Osteoblast (primary cell): ENCODE measurements around the gene GUCA2A. TPM values are rescaled to one million over a fixed set of nuclear protein-coding genes. Genes with fewer than 3 reads are reported as not detected.

ENCODE experiments used
- DNase-seq: peaks from one replicate; pipeline ENCODE4 v3.0.0; 2011; ENCODE audit warnings: low spot score, mixed read lengths; ENCODE audit not compliant: insufficient read length; ENCODE audit errors: missing footprints
- H2AFZ ChIP-seq: 2 replicates; pipeline ENCODE4 v1.6.0; 2011; ENCODE audit warnings: mild to moderate bottlenecking, low read length
- H3K27ac ChIP-seq: 2 replicates; pipeline ENCODE4 v1.5.1; 2011; ENCODE audit warnings: mild to moderate bottlenecking, low read depth, low read length, moderate library complexity
- H3K27me3 ChIP-seq: 2 replicates; pipeline ENCODE4 v1.6.0; 2012; ENCODE audit warnings: mild to moderate bottlenecking, control low read depth, inconsistent platforms, low read length, moderate library complexity; ENCODE audit not compliant: insufficient read depth
- H3K36me3 ChIP-seq: 2 replicates; pipeline ENCODE4 v1.5.1; 2011; ENCODE audit warnings: mild to moderate bottlenecking, low read length, control low read depth, moderate library complexity; ENCODE audit not compliant: insufficient read depth
- H3K4me1 ChIP-seq: 2 replicates; pipeline ENCODE4 v1.5.1; 2011; ENCODE audit warnings: mild to moderate bottlenecking, low read length, control low read depth, moderate library complexity; ENCODE audit not compliant: insufficient read depth
- H3K4me2 ChIP-seq: 2 replicates; pipeline ENCODE4 v1.6.0; 2011; ENCODE audit warnings: mild to moderate bottlenecking, low read length; ENCODE audit not compliant: insufficient read depth
- H3K4me3 ChIP-seq: fragments of 200-600 bp; sonication (generic); 3 replicates; pipeline ENCODE4 v1.5.1; 2012; ENCODE audit warnings: mild to moderate bottlenecking, low read length, inconsistent platforms; ENCODE audit not compliant: insufficient read depth
- H3K79me2 ChIP-seq: 2 replicates; pipeline ENCODE4 v1.6.0; 2012; ENCODE audit warnings: mild to moderate bottlenecking, low read length, control low read depth, inconsistent platforms; ENCODE audit not compliant: insufficient read depth
- H3K9me3 ChIP-seq: 2 replicates; pipeline ENCODE4 v1.5.1; 2011; ENCODE audit warnings: low read depth, low read length, control low read depth
- H4K20me1 ChIP-seq: 2 replicates; pipeline ENCODE4 v1.6.0; 2012; ENCODE audit warnings: mild to moderate bottlenecking, low read length, control low read depth; ENCODE audit not compliant: insufficient read depth
- total RNA-seq: library from RNA; depleted of rRNA; stranded (reverse); fragments of >200 nt; gene quantifications from 2 replicates; pipeline ENCODE4 v1.2.3, GENCODE V29; 2012
- TF ChIP-seq, protein P1 (sequence below): IDR thresholded peaks from 2 replicates; pipeline ENCODE4 v1.5.1; 2011; ENCODE audit warnings: mild to moderate bottlenecking, low read depth, low read length, moderate library complexity; ENCODE audit errors: extremely low read depth

The GUCA2A gene
- total RNA-seq, 1 donor: not detected

DNA sequence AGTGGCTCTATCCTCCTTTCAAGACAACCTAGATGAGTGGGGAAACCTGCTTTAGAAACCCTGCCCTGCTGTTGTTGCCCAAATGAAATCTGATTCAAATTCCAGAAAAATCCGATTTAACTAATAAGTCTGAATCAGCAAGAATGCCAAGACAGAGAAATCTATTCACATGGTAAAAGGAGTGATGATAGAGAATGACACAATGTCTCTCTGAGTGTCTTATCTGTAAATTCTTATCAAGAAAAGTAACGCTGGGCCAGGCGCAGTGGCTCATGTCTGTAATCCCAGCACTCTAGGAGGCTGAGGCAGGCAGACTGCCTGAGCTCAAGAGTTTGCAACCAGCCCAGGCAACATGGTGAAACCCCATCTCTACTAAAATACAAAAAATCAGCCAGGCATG is 13.7 kb upstream of the GUCA2A start:
- H4K20me1 ChIP-seq: peaks cover 34% of the 10 kb centered on the region
- H3K27ac ChIP-seq: no peak overlapping the region
- H3K36me3 ChIP-seq: peaks cover 7% of the 10 kb centered on the region
- DNase-seq: peak; percentile 2
- H3K4me3 ChIP-seq: no peak overlapping the region
- H3K27me3 ChIP-seq: no peaks in the 10 kb centered on the region
- TF ChIP-seq, protein P1, sequence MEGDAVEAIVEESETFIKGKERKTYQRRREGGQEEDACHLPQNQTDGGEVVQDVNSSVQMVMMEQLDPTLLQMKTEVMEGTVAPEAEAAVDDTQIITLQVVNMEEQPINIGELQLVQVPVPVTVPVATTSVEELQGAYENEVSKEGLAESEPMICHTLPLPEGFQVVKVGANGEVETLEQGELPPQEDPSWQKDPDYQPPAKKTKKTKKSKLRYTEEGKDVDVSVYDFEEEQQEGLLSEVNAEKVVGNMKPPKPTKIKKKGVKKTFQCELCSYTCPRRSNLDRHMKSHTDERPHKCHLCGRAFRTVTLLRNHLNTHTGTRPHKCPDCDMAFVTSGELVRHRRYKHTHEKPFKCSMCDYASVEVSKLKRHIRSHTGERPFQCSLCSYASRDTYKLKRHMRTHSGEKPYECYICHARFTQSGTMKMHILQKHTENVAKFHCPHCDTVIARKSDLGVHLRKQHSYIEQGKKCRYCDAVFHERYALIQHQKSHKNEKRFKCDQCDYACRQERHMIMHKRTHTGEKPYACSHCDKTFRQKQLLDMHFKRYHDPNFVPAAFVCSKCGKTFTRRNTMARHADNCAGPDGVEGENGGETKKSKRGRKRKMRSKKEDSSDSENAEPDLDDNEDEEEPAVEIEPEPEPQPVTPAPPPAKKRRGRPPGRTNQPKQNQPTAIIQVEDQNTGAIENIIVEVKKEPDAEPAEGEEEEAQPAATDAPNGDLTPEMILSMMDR: no peak
- peaks cover 35% of the 10 kb centered on the region for H3K4me1 ChIP-seq
- no peak overlapping the region for H3K4me2 ChIP-seq
- H3K79me2 ChIP-seq: no peaks in the 10 kb centered on the region
- no peak overlapping the region for H2AFZ ChIP-seq
- H3K9me3 ChIP-seq: no peaks in the 10 kb centered on the region

DNA sequence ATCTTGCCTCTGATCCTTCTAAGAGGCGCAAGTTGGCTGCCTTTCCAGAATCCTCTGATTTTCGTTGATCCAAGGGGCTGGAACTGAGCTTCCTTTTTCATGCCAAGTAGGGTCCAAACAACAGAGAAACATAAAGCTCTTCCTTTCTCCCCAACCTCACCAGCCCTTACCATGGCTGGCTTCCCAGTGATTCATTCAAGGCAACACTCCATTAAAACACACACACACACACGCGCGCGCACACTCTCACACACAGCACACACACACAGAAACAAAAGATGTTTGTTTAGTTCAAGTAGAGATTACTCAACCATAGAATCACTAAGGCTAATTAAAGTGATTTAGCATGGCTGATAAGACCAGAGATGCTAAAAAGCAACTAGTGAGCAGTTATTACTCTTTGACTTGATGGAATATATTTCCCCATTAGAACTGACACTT is 13.0 kb upstream of the GUCA2A start:
- no peak overlapping the region for H2AFZ ChIP-seq
- DNase-seq: peak; percentile 88
- no peak overlapping the region for H3K4me2 ChIP-seq
- H3K36me3 ChIP-seq: peaks cover 7% of the 10 kb centered on the region
- H3K79me2 ChIP-seq: no peaks in the 10 kb centered on the region
- peak overlapping the region; percentile 5 for H3K27ac ChIP-seq
- H3K4me3 ChIP-seq: no peak overlapping the region
- H3K27me3 ChIP-seq: no peaks in the 10 kb centered on the region
- H3K9me3 ChIP-seq: no peaks in the 10 kb centered on the region
- peaks cover 34% of the 10 kb centered on the region for H4K20me1 ChIP-seq
- H3K4me1 ChIP-seq: peaks cover 35% of the 10 kb centered on the region
- TF ChIP-seq, protein P1: no peak

DNA sequence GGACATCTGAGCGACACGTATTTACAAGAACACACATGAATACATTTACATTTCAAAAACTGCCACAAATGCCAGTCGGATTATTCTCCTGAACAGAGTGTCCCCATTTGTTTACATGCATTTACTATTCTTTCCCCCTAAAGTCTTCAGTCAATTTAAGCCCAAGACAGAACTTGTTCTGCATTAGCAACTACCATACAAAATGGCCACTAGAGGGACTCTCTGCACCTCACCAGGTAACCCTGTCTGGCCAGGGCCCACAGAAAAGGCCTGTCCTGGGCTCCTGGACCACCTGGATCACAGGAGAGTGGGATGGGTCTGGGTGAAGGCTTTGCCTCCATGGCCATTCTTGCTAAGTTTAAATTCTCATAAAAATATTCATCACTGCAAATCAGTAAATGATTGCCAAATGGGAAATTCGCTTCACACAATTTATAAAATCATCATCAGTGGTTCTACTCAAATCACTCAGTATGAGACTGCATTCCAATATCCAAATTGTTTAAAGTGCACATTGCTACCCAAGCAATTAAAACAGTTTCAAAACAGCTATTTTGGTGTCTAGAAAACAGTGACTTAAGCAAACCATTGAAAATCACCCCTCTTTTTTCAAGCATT is 12.5 kb upstream of the GUCA2A start:
- H3K4me2 ChIP-seq: no peak overlapping the region
- DNase-seq: peak; percentile 76

DNA sequence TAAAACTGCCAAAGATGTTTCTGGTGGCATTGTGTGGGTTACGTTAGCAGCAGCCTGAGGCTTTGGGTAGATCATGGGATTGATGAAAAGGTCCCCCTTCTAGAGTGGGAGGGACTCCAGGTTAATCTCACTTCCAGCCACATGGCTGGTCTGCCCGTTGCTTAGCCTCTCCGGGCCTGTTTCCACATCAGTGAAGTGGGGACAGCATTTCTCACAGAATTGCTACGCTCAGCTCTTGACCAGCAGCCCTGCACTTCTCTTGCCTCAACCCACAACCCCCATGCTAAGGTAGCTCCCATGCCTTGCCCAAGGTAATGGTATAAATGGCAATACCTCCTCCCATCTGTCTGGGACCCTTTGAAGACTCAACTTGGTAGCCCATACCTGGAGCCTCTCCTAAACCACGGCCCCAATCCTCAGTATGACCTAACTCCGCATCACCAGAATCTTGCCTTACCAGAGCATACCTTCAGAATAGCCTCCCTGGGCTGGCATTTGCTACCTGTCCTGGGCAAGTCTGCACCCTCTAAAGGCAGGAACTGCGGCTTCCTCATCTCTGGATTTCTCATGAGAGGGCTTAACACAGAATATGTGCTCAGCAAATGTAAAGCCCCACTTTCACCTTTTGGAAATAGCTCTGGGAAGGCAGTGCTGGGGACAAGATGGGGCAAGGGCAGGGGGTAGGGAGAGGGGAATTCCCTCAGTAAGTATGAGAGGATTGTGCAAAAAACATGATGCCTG is 10.9 kb upstream of the GUCA2A start:
- TF ChIP-seq, protein P1: no peak
- Histone ChIP-seq H3K4me3 (no peak overlapping the region), H2AFZ (no peak overlapping the region), H3K27ac (no peak overlapping the region), H3K9me3 (no peaks in the 10 kb centered on the region), H3K79me2 (no peaks in the 10 kb centered on the region), H3K36me3 (peaks cover 4% of the 10 kb centered on the region), H3K27me3 (no peaks in the 10 kb centered on the region), H4K20me1 (peaks cover 34% of the 10 kb centered on the region), H3K4me1 (peaks cover 35% of the 10 kb centered on the region), H3K4me2 (no peak overlapping the region)
- DNase-seq: no peak

More for the DNA sequence above, 12.5 kb upstream of the GUCA2A start:
- Histone ChIP-seq H3K27ac (peak overlapping the region; percentile 5), H3K4me1 (peaks cover 35% of the 10 kb centered on the region), H3K9me3 (no peaks in the 10 kb centered on the region), H3K79me2 (no peaks in the 10 kb centered on the region), H3K27me3 (no peaks in the 10 kb centered on the region), H3K36me3 (peaks cover 4% of the 10 kb centered on the region), H3K4me3 (no peak overlapping the region), H4K20me1 (peaks cover 34% of the 10 kb centered on the region), H2AFZ (no peak overlapping the region)
- TF ChIP-seq, protein P1: peak; percentile 86
